Neural cell (in vitro differentiated cells): ENCODE measurements around the gene BLCAP. TPM values are rescaled to one million over a fixed set of nuclear protein-coding genes. Genes with fewer than 3 reads are reported as not detected.
"Not testable (repeated sequence)": the region's sequence is repeated elsewhere in the genome, so short reads cannot be mapped to it uniquely, and the experiment has no call there.

Experiments used
- H2AFZ ChIP-seq: fragments of 200-600, 300-800 bp; sonication (generic), shearing (Covaris generic); 2 replicates; pipeline ENCODE4 v1.6.0; 2014; ENCODE audit warnings: low read depth, mild to moderate bottlenecking, antibody characterized with exemption, low read length, moderate library complexity
- H3F3A ChIP-seq: fragments of 200-600 bp; shearing (Covaris generic); 2 replicates; pipeline ENCODE4 v1.6.1; 2016; ENCODE audit warnings: mild to moderate bottlenecking, moderate library complexity, mixed read lengths, antibody characterized with exemption, low read length; ENCODE audit not compliant: insufficient read depth, poor library complexity, severe bottlenecking
- H3K27ac ChIP-seq: fragments of 200-600, 300-800 bp; sonication (generic), shearing (Covaris generic); 2 replicates; pipeline ENCODE4 v1.5.1; 2014; ENCODE audit warnings: mild to moderate bottlenecking, low read length, moderate library complexity
- H3K27me3 ChIP-seq: fragments of 300-800, 200-600 bp; sonication (generic), shearing (Covaris generic); 2 replicates; pipeline ENCODE4 v1.6.0; 2014; ENCODE audit warnings: mild to moderate bottlenecking, low read depth, low read length, moderate library complexity; ENCODE audit not compliant: insufficient read depth
- H3K36me3 ChIP-seq: fragments of 300-800, 200-600 bp; sonication (generic), shearing (Covaris generic); 2 replicates; pipeline ENCODE4 v1.5.1; 2014; ENCODE audit warnings: mild to moderate bottlenecking, antibody characterized with exemption, low read length, moderate library complexity; ENCODE audit not compliant: insufficient read depth
- H3K4me2 ChIP-seq: fragments of 300-800, 200-600 bp; sonication (generic), shearing (Covaris generic); 2 replicates; pipeline ENCODE4 v1.6.0; 2014; ENCODE audit warnings: mild to moderate bottlenecking, low read length
- H3K4me3 ChIP-seq: fragments of 300-800, 200-600 bp; sonication (generic), shearing (Covaris generic); 2 replicates; pipeline ENCODE4 v1.5.1; 2014; ENCODE audit warnings: mild to moderate bottlenecking, low read length, moderate library complexity
- H3K79me2 ChIP-seq: fragments of 200-600 bp; shearing (Covaris generic); replicated peaks from 2 replicates; pipeline ENCODE4 v1.6.0; 2014; ENCODE audit warnings: mild to moderate bottlenecking, low read length, moderate library complexity; ENCODE audit not compliant: insufficient read depth
- H3K9ac ChIP-seq: fragments of 300-800, 200-600 bp; sonication (generic), shearing (Covaris generic); 2 replicates; pipeline ENCODE4 v1.6.1; 2016; ENCODE audit warnings: mild to moderate bottlenecking, low read length, mixed read lengths
- H3K9me2 ChIP-seq: fragments of 200-600 bp; shearing (Covaris generic); 2 replicates; pipeline ENCODE4 v1.6.1; 2016; ENCODE audit warnings: mild to moderate bottlenecking, low read length, mixed read lengths; ENCODE audit not compliant: insufficient read depth
- H3K9me3 ChIP-seq: fragments of 200-600, 300-800 bp; sonication (generic), shearing (Covaris generic); 2 replicates; pipeline ENCODE4 v1.6.1; 2016; ENCODE audit warnings: mild to moderate bottlenecking, mixed run types, low read length, moderate library complexity, mixed read lengths
- H4K20me1 ChIP-seq: fragments of 200-600 bp; shearing (Covaris generic); 2 replicates; pipeline ENCODE4 v1.6.1; 2016; ENCODE audit warnings: mild to moderate bottlenecking, mixed run types; ENCODE audit not compliant: insufficient read depth
- CTCF ChIP-seq: fragments of 450-650 bp; IDR thresholded peaks from 2 replicates; pipeline ENCODE4 v1.5.1; 2014; ENCODE audit warnings: antibody characterized with exemption, mild to moderate bottlenecking, moderate library complexity; ENCODE audit not compliant: poor library complexity, severe bottlenecking
- EP300 ChIP-seq: fragments of 450-650 bp; conservative IDR thresholded peaks from 2 replicates; pipeline ENCODE4 v1.6.1; 2014; ENCODE audit warnings: antibody characterized with exemption, mild to moderate bottlenecking, moderate library complexity; ENCODE audit not compliant: poor library complexity, severe bottlenecking
- EZH2 ChIP-seq: fragments of 200-600, 300-800 bp; shearing (Covaris generic), sonication (generic); IDR thresholded peaks from 2 replicates; pipeline ENCODE4 v1.6.1; 2014; ENCODE audit warnings: antibody characterized with exemption, low read length, borderline replicate concordance, mild to moderate bottlenecking; ENCODE audit not compliant: insufficient read depth, poor library complexity, severe bottlenecking
- MXI1 ChIP-seq: fragments of 450-650 bp; conservative IDR thresholded peaks from 2 replicates; pipeline ENCODE4 v1.6.1; 2014; ENCODE audit warnings: antibody characterized with exemption, mild to moderate bottlenecking; ENCODE audit not compliant: poor library complexity, severe bottlenecking
- POLR2AphosphoS5 ChIP-seq: IDR thresholded peaks from 2 replicates; pipeline ENCODE4 v1.6.1; 2012
- RAD21 ChIP-seq: fragments of 450-650 bp; conservative IDR thresholded peaks from 2 replicates; pipeline ENCODE4 v1.6.1; 2014; ENCODE audit warnings: antibody characterized with exemption, mild to moderate bottlenecking, moderate library complexity
- REST ChIP-seq: IDR thresholded peaks from 2 replicates; pipeline ENCODE4 v1.6.1; 2012; ENCODE audit warnings: borderline replicate concordance
- SMC3 ChIP-seq: fragments of 450-650 bp; conservative IDR thresholded peaks from 2 replicates; pipeline ENCODE4 v1.6.1; 2014; ENCODE audit warnings: antibody characterized with exemption, mild to moderate bottlenecking, moderate library complexity; ENCODE audit not compliant: poor library complexity
- TAF1 ChIP-seq: IDR thresholded peaks from 2 replicates; pipeline ENCODE4 v1.6.1; 2012; ENCODE audit warnings: low read depth
- polyA plus RNA-seq: library from polyadenylated mRNA; depleted of rRNA; stranded (reverse); fragments of >200 nt; gene quantifications from 2 replicates; pipeline ENCODE4 v1.2.3, GENCODE V29; 2014

Gene BLCAP
- polyA plus RNA-seq, 1 donor from 2014 or later, result 344 TPM

GRCh38 chr20:37471741-37472235, 55.9 kb downstream of the BLCAP start:
- no peaks in the 10 kb centered on the region for H3K9me3 ChIP-seq
- H3K9me2 ChIP-seq, result no peaks in the 10 kb centered on the region
- no peak overlapping the region for H3K27ac ChIP-seq
- no peaks in the 10 kb centered on the region for H3K79me2 ChIP-seq
- H3K27me3 ChIP-seq, result no peaks in the 10 kb centered on the region
- no peak overlapping the region for H2AFZ ChIP-seq
- H4K20me1 ChIP-seq, result no peaks in the 10 kb centered on the region
- no peak for TF ChIP-seq POLR2AphosphoS5
- TF ChIP-seq SMC3, result no peak
- TF ChIP-seq REST, result no peak
- no peak for TF ChIP-seq EZH2
- no peak for TF ChIP-seq EP300
- no peak for TF ChIP-seq MXI1
- no peak for TF ChIP-seq CTCF
- TF ChIP-seq TAF1, result no peak
- no peak for TF ChIP-seq RAD21
- no peak overlapping the region for H3K4me2 ChIP-seq
- H3K36me3 ChIP-seq, result no peaks in the 10 kb centered on the region
- H3K4me3 ChIP-seq, result no peak overlapping the region
- no peak overlapping the region for H3K9ac ChIP-seq
- no peaks in the 10 kb centered on the region for H3F3A ChIP-seq

- H3K9me3 ChIP-seq, H3K79me2 ChIP-seq, H3K9me2 ChIP-seq, H2AFZ ChIP-seq, H3K27ac ChIP-seq, H3K9ac ChIP-seq, H3F3A ChIP-seq, H3K4me2 ChIP-seq, H3K27me3 ChIP-seq, H3K36me3 ChIP-seq, H3K4me3 ChIP-seq, H4K20me1 ChIP-seq: not testable (repeated sequence)
Measured at GRCh38 chr20:37470190-37470589, 57.5 kb downstream of the BLCAP start.

- Histone ChIP-seq H3F3A (no peaks in the 10 kb centered on the region), H3K36me3 (no peaks in the 10 kb centered on the region), H3K27me3 (no peaks in the 10 kb centered on the region), H3K27ac (no peak overlapping the region), H3K9me3 (no peaks in the 10 kb centered on the region), H3K9ac (no peak overlapping the region), H3K79me2 (no peaks in the 10 kb centered on the region), H2AFZ (no peak overlapping the region), H3K9me2 (no peaks in the 10 kb centered on the region), H4K20me1 (no peaks in the 10 kb centered on the region), H3K4me3 (no peak overlapping the region), H3K4me2 (no peak overlapping the region)
- TF ChIP-seq POLR2AphosphoS5 (no peak), SMC3 (no peak), EP300 (no peak), TAF1 (no peak), RAD21 (no peak), REST (no peak), MXI1 (no peak), EZH2 (no peak), CTCF (no peak)
Measured at GRCh38 chr20:37469531-37469930, 58.1 kb downstream of the BLCAP start.
